ENCODE measurements around the gene SLC5A5. TPM values are rescaled to one million over a fixed set of nuclear protein-coding genes. Genes with fewer than 3 reads are reported as not detected.
"Not testable (repeated sequence)": the region's sequence is repeated elsewhere in the genome, so short reads cannot be mapped to it uniquely, and the experiment has no call there.

Gene SLC5A5
- total RNA-seq, 1 donor from 2014 or later: not detected

- DNase-seq: no peak
Observed at GRCh38 chr19:17871032-17871877, 490 bp upstream of the SLC5A5 start.

- no peak for DNase-seq
Observed at GRCh38 chr19:17872251-17873001, 681 bp downstream of the SLC5A5 start.

GRCh38 chr19:17873786-17874757, 2.3 kb downstream of the SLC5A5 start:
- no peak for DNase-seq

- no peak for DNase-seq
Observed at GRCh38 chr19:17874758-17875135, 3.0 kb downstream of the SLC5A5 start.

- no peak for DNase-seq
Observed at GRCh38 chr19:17877696-17878095, 6.0 kb downstream of the SLC5A5 start.

- DNase-seq: no peak
Observed at GRCh38 chr19:17879466-17879865, 7.7 kb downstream of the SLC5A5 start.

GRCh38 chr19:17881701-17882100, 10.0 kb downstream of the SLC5A5 start:
- no peak for DNase-seq

- no peak for DNase-seq
Observed at GRCh38 chr19:17883627-17884410, 12.1 kb downstream of the SLC5A5 start.

- no peak for DNase-seq
Observed at GRCh38 chr19:17886515-17886914, 14.8 kb downstream of the SLC5A5 start.

GRCh38 chr19:17887221-17887620, 15.5 kb downstream of the SLC5A5 start:
- not testable (repeated sequence) for DNase-seq

GRCh38 chr19:17888260-17888659, 16.5 kb downstream of the SLC5A5 start:
- DNase-seq: no peak

GRCh38 chr19:17889609-17890214, 18.0 kb downstream of the SLC5A5 start:
- DNase-seq: peak; percentile 74

- no peak for DNase-seq
Observed at GRCh38 chr19:17893766-17894165, 22.0 kb downstream of the SLC5A5 start.

GRCh38 chr19:17902701-17903100, 31.0 kb downstream of the SLC5A5 start:
- peak; percentile 21 for DNase-seq

GRCh38 chr19:17908244-17908643, 36.5 kb downstream of the SLC5A5 start:
- DNase-seq: no peak

GRCh38 chr19:17909003-17909732, 37.4 kb downstream of the SLC5A5 start:
- no peak for DNase-seq

- DNase-seq: no peak
Observed at GRCh38 chr19:17910791-17911360, 39.1 kb downstream of the SLC5A5 start.

GRCh38 chr19:17915940-17916593, 44.3 kb downstream of the SLC5A5 start:
- DNase-seq: no peak

- DNase-seq: not testable (repeated sequence)
Observed at GRCh38 chr19:17918151-17918550, 46.4 kb downstream of the SLC5A5 start.
